HepG2 (cell line): Measurements from ENCODE around the gene SMC1A. TPM values are rescaled to one million over a fixed set of nuclear protein-coding genes. Genes with fewer than 3 reads are reported as not detected.

ENCODE experiments used
- FOXP1 ChIP-seq, 2 experiments: fragments of 450-650 bp in 1 of 2; IDR thresholded peaks; 2 replicates each; pipeline ENCODE4 v1.6.1; 2017 to 2018; ENCODE audit warnings: antibody characterized with exemption in 1 of 2
- HNRNPL ChIP-seq: fragments of 200-400 bp; formaldehyde crosslinking; IDR thresholded peaks from 2 replicates; pipeline ENCODE4 v1.6.1; 2017; ENCODE audit warnings: mild to moderate bottlenecking, low read depth, low read length
- HOXA5 ChIP-seq: sonication (generic); formaldehyde crosslinking; IDR thresholded peaks from 2 replicates; pipeline ENCODE4 v1.4.0; 2020; ENCODE audit warnings: missing genetic modification reagents
- KAT2B ChIP-seq: fragments of 150-350 bp; IDR thresholded peaks from 2 replicates; pipeline ENCODE4 v1.6.1; 2014; ENCODE audit warnings: low read depth, low read length, borderline replicate concordance
- KMT2B ChIP-seq: IDR thresholded peaks from 2 replicates; pipeline ENCODE4 v1.6.1; 2016; ENCODE audit warnings: missing genetic modification reagents, missing compliant biosample characterization
- POLR2G ChIP-seq: fragments of 200-400 bp; formaldehyde crosslinking; IDR thresholded peaks from 2 replicates; pipeline ENCODE4 v1.6.1; 2018; ENCODE audit warnings: mild to moderate bottlenecking, low read depth, low read length, moderate library complexity
- RARG ChIP-seq: sonication (generic); formaldehyde crosslinking; IDR thresholded peaks from 2 replicates; pipeline ENCODE4 v1.4.0; 2020; ENCODE audit warnings: low read depth, mild to moderate bottlenecking, missing genetic modification reagents
- RFXANK ChIP-seq: IDR thresholded peaks from 2 replicates; pipeline ENCODE4 v1.6.1; 2016
- TBL1XR1 ChIP-seq: fragments of 150-350 bp; IDR thresholded peaks from 2 replicates; pipeline ENCODE4 v1.6.1; 2014; ENCODE audit warnings: borderline replicate concordance, low read length; ENCODE audit not compliant: partially characterized antibody
- TOE1 ChIP-seq: sonication (generic); formaldehyde crosslinking; IDR thresholded peaks from 2 replicates; pipeline ENCODE4 v1.4.0; 2020; ENCODE audit warnings: mild to moderate bottlenecking, missing genetic modification reagents
- ZNF20 ChIP-seq: sonication (generic); formaldehyde crosslinking; IDR thresholded peaks from 2 replicates; pipeline ENCODE4 v1.4.0; 2020; ENCODE audit warnings: mild to moderate bottlenecking, moderate library complexity, missing genetic modification reagents
- ZNF30 ChIP-seq: sonication (generic); formaldehyde crosslinking; IDR thresholded peaks from 2 replicates; pipeline ENCODE4 v1.5.0; 2020; ENCODE audit warnings: mild to moderate bottlenecking, missing genetic modification reagents
- ZNF709 ChIP-seq: sonication (generic); formaldehyde crosslinking; IDR thresholded peaks from 2 replicates; pipeline ENCODE4 v1.5.0; 2020; ENCODE audit warnings: mild to moderate bottlenecking, missing genetic modification reagents
- polyA plus RNA-seq, 8 experiments: library from polyadenylated mRNA; depleted of rRNA in 3 of 8; stranded (reverse) in 7 of 8; unstranded in 1 of 8; fragments of >200 nt; fragmentation: Illumina TruSeq in 4 of 8; extraction: Trizol in 4 of 8; gene quantifications; 2 replicates each; pipeline versions ENCODE4 v1.2.1 to v1.2.3, GENCODE V29; 2011 to 2016; ENCODE audit warnings: low read depth in 4 of 8, missing spikeins in 1 of 8, mixed read lengths in 1 of 8; ENCODE audit not compliant: insufficient read depth in 1 of 8
- total RNA-seq, 5 experiments: library from RNA; depleted of rRNA; stranded (reverse); fragments of >200 nt; fragmentation: Illumina TruSeq; extraction: Trizol; gene quantifications; 2 replicates each; pipeline ENCODE4 v1.2.3, GENCODE V29; 2016; ENCODE audit warnings: low read depth in 1 of 5
- TF ChIP-seq, protein P1 (sequence below): sonication (generic); formaldehyde crosslinking; IDR thresholded peaks from 2 replicates; pipeline ENCODE4 v1.4.0; 2020; ENCODE audit warnings: missing genetic modification reagents, borderline replicate concordance
- TF ChIP-seq, protein P2 (sequence below): sonication (generic); formaldehyde crosslinking; IDR thresholded peaks from 2 replicates; pipeline ENCODE4 v1.4.0; 2020; ENCODE audit warnings: missing genetic modification reagents; ENCODE audit errors: not compliant biosample characterization
- TF ChIP-seq, protein P3 (sequence below): sonication (generic); formaldehyde crosslinking; IDR thresholded peaks from 2 replicates; pipeline ENCODE4 v1.5.0; 2020; ENCODE audit warnings: missing genetic modification reagents
- TF ChIP-seq, protein P4 (sequence below), 2 experiments: IDR thresholded peaks; 2 replicates each; pipeline ENCODE4 v1.6.1; 2011 to 2012; ENCODE audit warnings: low read length in 2 of 2, borderline replicate concordance in 1 of 2, low read depth in 1 of 2, mild to moderate bottlenecking in 1 of 2, moderate library complexity in 1 of 2
- TF ChIP-seq, protein P5 (sequence below): sonication (generic); formaldehyde crosslinking; IDR thresholded peaks from 2 replicates; pipeline ENCODE4 v1.4.0; 2020; ENCODE audit warnings: missing genetic modification reagents

SMC1A gene
- total and polyA plus RNA-seq, 2 of the 13 experiments (the other 11 are each of a cell fraction or from before 2014, with no cell fraction given): 9.4 to 46.6 TPM

DNA sequence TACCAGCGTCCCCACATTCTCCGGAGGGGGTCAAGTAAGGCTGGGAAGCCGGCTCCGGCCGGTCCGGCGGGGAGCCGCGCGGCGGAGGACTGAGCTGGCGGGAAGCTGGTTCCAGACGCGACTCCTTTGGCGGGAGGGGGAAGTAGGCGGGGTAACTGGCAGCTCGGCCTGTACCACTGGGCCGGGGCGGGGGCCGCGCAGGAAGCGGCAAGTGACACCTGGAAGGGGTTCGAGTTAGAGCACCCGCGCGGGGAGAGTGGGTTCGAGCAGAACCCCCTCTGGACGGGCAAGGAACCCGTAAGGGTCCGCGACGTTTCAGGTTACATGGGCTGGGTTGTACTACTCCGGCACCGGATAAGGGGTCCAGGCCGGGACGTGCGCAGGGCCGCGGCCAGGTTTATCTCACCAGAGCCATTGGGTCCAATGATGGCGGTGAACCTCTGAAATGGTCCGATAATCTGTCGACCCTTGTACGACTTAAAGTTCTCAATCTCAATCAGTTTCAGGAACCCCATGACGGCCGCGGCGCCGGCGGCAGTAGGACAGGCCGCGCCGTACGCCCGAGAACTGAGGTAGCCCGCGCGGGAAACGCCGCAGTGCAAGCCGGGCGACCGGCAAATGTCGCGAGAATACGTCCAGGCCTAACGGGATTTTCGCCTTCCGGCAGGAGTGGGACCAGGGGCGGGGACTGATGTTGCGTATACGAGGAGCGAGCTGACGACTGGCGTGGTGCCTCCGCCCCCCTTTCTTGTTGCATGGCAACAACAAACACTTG lies at the start of gene SMC1A (continued):
- TF ChIP-seq, protein P1, sequence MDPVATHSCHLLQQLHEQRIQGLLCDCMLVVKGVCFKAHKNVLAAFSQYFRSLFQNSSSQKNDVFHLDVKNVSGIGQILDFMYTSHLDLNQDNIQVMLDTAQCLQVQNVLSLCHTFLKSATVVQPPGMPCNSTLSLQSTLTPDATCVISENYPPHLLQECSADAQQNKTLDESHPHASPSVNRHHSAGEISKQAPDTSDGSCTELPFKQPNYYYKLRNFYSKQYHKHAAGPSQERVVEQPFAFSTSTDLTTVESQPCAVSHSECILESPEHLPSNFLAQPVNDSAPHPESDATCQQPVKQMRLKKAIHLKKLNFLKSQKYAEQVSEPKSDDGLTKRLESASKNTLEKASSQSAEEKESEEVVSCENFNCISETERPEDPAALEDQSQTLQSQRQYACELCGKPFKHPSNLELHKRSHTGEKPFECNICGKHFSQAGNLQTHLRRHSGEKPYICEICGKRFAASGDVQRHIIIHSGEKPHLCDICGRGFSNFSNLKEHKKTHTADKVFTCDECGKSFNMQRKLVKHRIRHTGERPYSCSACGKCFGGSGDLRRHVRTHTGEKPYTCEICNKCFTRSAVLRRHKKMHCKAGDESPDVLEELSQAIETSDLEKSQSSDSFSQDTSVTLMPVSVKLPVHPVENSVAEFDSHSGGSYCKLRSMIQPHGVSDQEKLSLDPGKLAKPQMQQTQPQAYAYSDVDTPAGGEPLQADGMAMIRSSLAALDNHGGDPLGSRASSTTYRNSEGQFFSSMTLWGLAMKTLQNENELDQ: no peak
- TF ChIP-seq HOXA5 (CRISPR knock-in tag): no peak
- TF ChIP-seq TBL1XR1: no peak
- TF ChIP-seq TOE1: no peak
- TF ChIP-seq ZNF30 (CRISPR knock-in tag): no peak
- TF ChIP-seq FOXP1 (IDR thresholded peaks at IDR 0.05): no peak
- TF ChIP-seq FOXP1 (CRISPR knock-in tag; IDR thresholded peaks at IDR 0.05): no peak
- no peak for TF ChIP-seq HNRNPL
- TF ChIP-seq ZNF20 (CRISPR knock-in tag): no peak
- no peak for TF ChIP-seq KAT2B
- TF ChIP-seq ZNF709 (CRISPR knock-in tag): no peak
- TF ChIP-seq, protein P2, sequence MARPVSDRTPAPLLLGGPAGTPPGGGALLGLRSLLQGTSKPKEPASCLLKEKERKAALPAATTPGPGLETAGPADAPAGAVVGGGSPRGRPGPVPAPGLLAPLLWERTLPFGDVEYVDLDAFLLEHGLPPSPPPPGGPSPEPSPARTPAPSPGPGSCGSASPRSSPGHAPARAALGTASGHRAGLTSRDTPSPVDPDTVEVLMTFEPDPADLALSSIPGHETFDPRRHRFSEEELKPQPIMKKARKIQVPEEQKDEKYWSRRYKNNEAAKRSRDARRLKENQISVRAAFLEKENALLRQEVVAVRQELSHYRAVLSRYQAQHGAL (CRISPR knock-in tag): no peak
- TF ChIP-seq, protein P3, sequence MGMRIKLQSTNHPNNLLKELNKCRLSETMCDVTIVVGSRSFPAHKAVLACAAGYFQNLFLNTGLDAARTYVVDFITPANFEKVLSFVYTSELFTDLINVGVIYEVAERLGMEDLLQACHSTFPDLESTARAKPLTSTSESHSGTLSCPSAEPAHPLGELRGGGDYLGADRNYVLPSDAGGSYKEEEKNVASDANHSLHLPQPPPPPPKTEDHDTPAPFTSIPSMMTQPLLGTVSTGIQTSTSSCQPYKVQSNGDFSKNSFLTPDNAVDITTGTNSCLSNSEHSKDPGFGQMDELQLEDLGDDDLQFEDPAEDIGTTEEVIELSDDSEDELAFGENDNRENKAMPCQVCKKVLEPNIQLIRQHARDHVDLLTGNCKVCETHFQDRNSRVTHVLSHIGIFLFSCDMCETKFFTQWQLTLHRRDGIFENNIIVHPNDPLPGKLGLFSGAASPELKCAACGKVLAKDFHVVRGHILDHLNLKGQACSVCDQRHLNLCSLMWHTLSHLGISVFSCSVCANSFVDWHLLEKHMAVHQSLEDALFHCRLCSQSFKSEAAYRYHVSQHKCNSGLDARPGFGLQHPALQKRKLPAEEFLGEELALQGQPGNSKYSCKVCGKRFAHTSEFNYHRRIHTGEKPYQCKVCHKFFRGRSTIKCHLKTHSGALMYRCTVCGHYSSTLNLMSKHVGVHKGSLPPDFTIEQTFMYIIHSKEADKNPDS (CRISPR knock-in tag): no peak
- TF ChIP-seq RFXANK (CRISPR knock-in tag): no peak
- peak; percentile 54; the same call in 1 of the 2 replicates for TF ChIP-seq KMT2B
- TF ChIP-seq, protein P4, sequence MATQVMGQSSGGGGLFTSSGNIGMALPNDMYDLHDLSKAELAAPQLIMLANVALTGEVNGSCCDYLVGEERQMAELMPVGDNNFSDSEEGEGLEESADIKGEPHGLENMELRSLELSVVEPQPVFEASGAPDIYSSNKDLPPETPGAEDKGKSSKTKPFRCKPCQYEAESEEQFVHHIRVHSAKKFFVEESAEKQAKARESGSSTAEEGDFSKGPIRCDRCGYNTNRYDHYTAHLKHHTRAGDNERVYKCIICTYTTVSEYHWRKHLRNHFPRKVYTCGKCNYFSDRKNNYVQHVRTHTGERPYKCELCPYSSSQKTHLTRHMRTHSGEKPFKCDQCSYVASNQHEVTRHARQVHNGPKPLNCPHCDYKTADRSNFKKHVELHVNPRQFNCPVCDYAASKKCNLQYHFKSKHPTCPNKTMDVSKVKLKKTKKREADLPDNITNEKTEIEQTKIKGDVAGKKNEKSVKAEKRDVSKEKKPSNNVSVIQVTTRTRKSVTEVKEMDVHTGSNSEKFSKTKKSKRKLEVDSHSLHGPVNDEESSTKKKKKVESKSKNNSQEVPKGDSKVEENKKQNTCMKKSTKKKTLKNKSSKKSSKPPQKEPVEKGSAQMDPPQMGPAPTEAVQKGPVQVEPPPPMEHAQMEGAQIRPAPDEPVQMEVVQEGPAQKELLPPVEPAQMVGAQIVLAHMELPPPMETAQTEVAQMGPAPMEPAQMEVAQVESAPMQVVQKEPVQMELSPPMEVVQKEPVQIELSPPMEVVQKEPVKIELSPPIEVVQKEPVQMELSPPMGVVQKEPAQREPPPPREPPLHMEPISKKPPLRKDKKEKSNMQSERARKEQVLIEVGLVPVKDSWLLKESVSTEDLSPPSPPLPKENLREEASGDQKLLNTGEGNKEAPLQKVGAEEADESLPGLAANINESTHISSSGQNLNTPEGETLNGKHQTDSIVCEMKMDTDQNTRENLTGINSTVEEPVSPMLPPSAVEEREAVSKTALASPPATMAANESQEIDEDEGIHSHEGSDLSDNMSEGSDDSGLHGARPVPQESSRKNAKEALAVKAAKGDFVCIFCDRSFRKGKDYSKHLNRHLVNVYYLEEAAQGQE (IDR thresholded peaks at IDR 0.05; ENCODE audit: borderline replicate concordance in 1 of 2, low read depth in 1 of 2, low read length in 2 of 2): no peak
- TF ChIP-seq RARG (CRISPR knock-in tag): no peak
- TF ChIP-seq, protein P5, sequence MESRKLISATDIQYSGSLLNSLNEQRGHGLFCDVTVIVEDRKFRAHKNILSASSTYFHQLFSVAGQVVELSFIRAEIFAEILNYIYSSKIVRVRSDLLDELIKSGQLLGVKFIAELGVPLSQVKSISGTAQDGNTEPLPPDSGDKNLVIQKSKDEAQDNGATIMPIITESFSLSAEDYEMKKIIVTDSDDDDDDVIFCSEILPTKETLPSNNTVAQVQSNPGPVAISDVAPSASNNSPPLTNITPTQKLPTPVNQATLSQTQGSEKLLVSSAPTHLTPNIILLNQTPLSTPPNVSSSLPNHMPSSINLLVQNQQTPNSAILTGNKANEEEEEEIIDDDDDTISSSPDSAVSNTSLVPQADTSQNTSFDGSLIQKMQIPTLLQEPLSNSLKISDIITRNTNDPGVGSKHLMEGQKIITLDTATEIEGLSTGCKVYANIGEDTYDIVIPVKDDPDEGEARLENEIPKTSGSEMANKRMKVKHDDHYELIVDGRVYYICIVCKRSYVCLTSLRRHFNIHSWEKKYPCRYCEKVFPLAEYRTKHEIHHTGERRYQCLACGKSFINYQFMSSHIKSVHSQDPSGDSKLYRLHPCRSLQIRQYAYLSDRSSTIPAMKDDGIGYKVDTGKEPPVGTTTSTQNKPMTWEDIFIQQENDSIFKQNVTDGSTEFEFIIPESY (CRISPR knock-in tag): no peak
- TF ChIP-seq POLR2G: peak; percentile 72
